IMR-90 (cell line): ENCODE results near the gene KRT80. TPM values are rescaled to one million over a fixed set of nuclear protein-coding genes. Genes with fewer than 3 reads are reported as not detected.

Source experiments
- ATAC-seq: fragments of 200-7000 bp; cut with Tn5 transposase; 2 replicates; pipeline ENCODE4 v1.9.1; 2020; ENCODE audit warnings: low read depth, mild to moderate bottlenecking, moderate library complexity
- BruUV-seq: library from RNA; stranded (reverse); fragments of 400-500 nt; replicated peaks from 2 replicates; lab custom pipeline; 2021; lab: Mats Ljungman, UMichigan
- CTCF ChIA-PET: fragments of 300-600 bp; formaldehyde crosslinking; extraction: SDS; loops from one replicate; lab custom pipeline; 2021; ENCODE audit warnings: antibody characterized with exemption; lab: Yijun Ruan, JAX
- POLR2A ChIA-PET: fragments of 300-600 bp; sonication (Branson Sonifier 250); formaldehyde crosslinking; loops from one replicate; lab custom pipeline; 2022; ENCODE audit warnings: antibody characterized with exemption; ENCODE audit not compliant: unreplicated experiment; lab: Charles Lee
- DNase-seq: peaks from one replicate; pipeline ENCODE4 v3.0.0; 2013
- H2AFZ ChIP-seq: replicated peaks from 2 replicates; pipeline ENCODE3; 2013; ENCODE audit warnings: low read length, mild to moderate bottlenecking; ENCODE audit not compliant: poor library complexity
- H2AK5ac ChIP-seq: 2 replicates; pipeline ENCODE4 v1.6.1; 2013; ENCODE audit warnings: low read depth, low read length, inconsistent platforms
- H2AK9ac ChIP-seq: replicated peaks from 2 replicates; pipeline ENCODE3; 2013; ENCODE audit warnings: mild to moderate bottlenecking, low read depth, low read length, moderate library complexity; ENCODE audit not compliant: poor library complexity
- H2BK120ac ChIP-seq: 2 replicates; pipeline ENCODE4 v1.6.1; 2013; ENCODE audit warnings: low read depth, low read length, inconsistent platforms
- H2BK15ac ChIP-seq: 3 replicates; pipeline ENCODE4 v1.6.1; 2013; ENCODE audit warnings: low read depth, low read length, inconsistent platforms
- H2BK20ac ChIP-seq: 2 replicates; pipeline ENCODE4 v1.6.1; 2013; ENCODE audit warnings: low read depth, mild to moderate bottlenecking, inconsistent platforms, low read length, moderate library complexity
- H2BK5ac ChIP-seq: 2 replicates; pipeline ENCODE4 v1.6.1; 2013; ENCODE audit warnings: mild to moderate bottlenecking, low read depth, low read length, inconsistent platforms; ENCODE audit not compliant: poor library complexity, severe bottlenecking
- H3K14ac ChIP-seq: replicated peaks from 2 replicates; pipeline ENCODE4 v1.6.1; 2013; ENCODE audit warnings: low read depth, low read length, inconsistent platforms
- H3K18ac ChIP-seq: 2 replicates; pipeline ENCODE4 v1.6.1; 2013; ENCODE audit warnings: low read depth, low read length, control low read depth
- H3K23ac ChIP-seq: 2 replicates; pipeline ENCODE4 v1.6.1; 2013; ENCODE audit warnings: low read depth, low read length, inconsistent platforms
- H3K27ac ChIP-seq: 2 replicates; pipeline ENCODE4 v1.5.1; 2013; ENCODE audit warnings: mild to moderate bottlenecking, control low read depth, low read length; ENCODE audit not compliant: insufficient read depth
- H3K27me3 ChIP-seq: 2 replicates; pipeline ENCODE4 v1.6.1; 2013; ENCODE audit warnings: low read length; ENCODE audit not compliant: control insufficient read depth, insufficient read depth
- H3K36me3 ChIP-seq: 2 replicates; pipeline ENCODE4 v1.6.1; 2013; ENCODE audit warnings: low read length, mixed read lengths; ENCODE audit not compliant: control insufficient read depth, insufficient read depth
- H3K4ac ChIP-seq: 2 replicates; pipeline ENCODE4 v1.6.1; 2013; ENCODE audit warnings: low read depth, low read length, inconsistent platforms
- H3K4me1 ChIP-seq: 2 replicates; pipeline ENCODE4 v1.6.1; 2013; ENCODE audit warnings: low read length, mixed read lengths; ENCODE audit not compliant: control insufficient read depth, insufficient read depth
- H3K4me2 ChIP-seq: 2 replicates; pipeline ENCODE4 v1.6.1; 2013; ENCODE audit warnings: low read depth, mild to moderate bottlenecking, control low read depth, low read length, moderate library complexity
- H3K4me3 ChIP-seq: 2 replicates; pipeline ENCODE4 v1.5.1; 2013; ENCODE audit warnings: low read depth, mild to moderate bottlenecking, control low read depth, low read length, moderate library complexity; ENCODE audit not compliant: insufficient read depth
- H3K56ac ChIP-seq: 2 replicates; pipeline ENCODE4 v1.6.1; 2013; ENCODE audit warnings: low read length, inconsistent platforms; ENCODE audit not compliant: insufficient read depth; ENCODE audit errors: extremely low read depth
- H3K79me1 ChIP-seq, 2 experiments: 2 replicates each; pipeline ENCODE4 v1.6.1; 2013; ENCODE audit warnings: low read length in 2 of 2, inconsistent platforms in 1 of 2, low read depth in 1 of 2
- H3K9ac ChIP-seq: 2 replicates; pipeline ENCODE4 v1.6.1; 2013; ENCODE audit warnings: low read depth, low read length, control low read depth
- H3K9me1 ChIP-seq: 2 replicates; pipeline ENCODE4 v1.6.1; 2013; ENCODE audit warnings: low read length, inconsistent platforms; ENCODE audit not compliant: insufficient read depth
- H3K9me3 ChIP-seq: 2 replicates; pipeline ENCODE4 v1.6.1; 2013; ENCODE audit warnings: low read length; ENCODE audit not compliant: control insufficient read depth, insufficient read depth
- H4K20me1 ChIP-seq: 2 replicates; pipeline ENCODE4 v1.6.1; 2013; ENCODE audit warnings: low read length, inconsistent platforms; ENCODE audit not compliant: insufficient read depth
- H4K5ac ChIP-seq: 2 replicates; pipeline ENCODE4 v1.6.1; 2013; ENCODE audit warnings: mild to moderate bottlenecking, low read depth, low read length, control low read depth
- H4K8ac ChIP-seq, 2 experiments: 2 replicates each; pipeline ENCODE4 v1.6.1; 2013; ENCODE audit warnings: low read depth in 2 of 2, low read length in 2 of 2, control low read depth in 1 of 2, inconsistent platforms in 1 of 2
- H4K91ac ChIP-seq: 2 replicates; pipeline ENCODE4 v1.6.1; 2013; ENCODE audit warnings: low read depth, low read length, inconsistent platforms; ENCODE audit not compliant: insufficient read depth
- BHLHE40 ChIP-seq: fragments of 150-350 bp; IDR thresholded peaks from 2 replicates; pipeline ENCODE4 v1.6.1; 2016; ENCODE audit warnings: mild to moderate bottlenecking, low read depth, low read length
- CEBPB ChIP-seq: IDR thresholded peaks from 2 replicates; pipeline ENCODE4 v1.6.1; 2012; ENCODE audit warnings: low read depth, low read length, improper control_type of control experiment
- CHD1 ChIP-seq: IDR thresholded peaks from 2 replicates; pipeline ENCODE4 v1.6.1; 2012; ENCODE audit warnings: low read depth, low read length, improper control_type of control experiment
- CTCF ChIP-seq: conservative IDR thresholded peaks from 2 replicates; pipeline ENCODE4 v1.5.1; 2012; ENCODE audit warnings: mild to moderate bottlenecking, low read depth, low read length, improper control_type of control experiment
- ELK1 ChIP-seq: fragments of 150-350 bp; IDR thresholded peaks from 2 replicates; pipeline ENCODE4 v1.6.1; 2016; ENCODE audit warnings: low read depth, mild to moderate bottlenecking, low read length, moderate library complexity, borderline replicate concordance
- FOS ChIP-seq: fragments of 150-350 bp; IDR thresholded peaks from 2 replicates; pipeline ENCODE4 v1.6.1; 2016; ENCODE audit warnings: low read depth, low read length
- MAFK ChIP-seq: IDR thresholded peaks from 2 replicates; pipeline ENCODE4 v1.6.1; 2012; ENCODE audit warnings: low read depth, low read length, improper control_type of control experiment
- MAZ ChIP-seq: IDR thresholded peaks from 2 replicates; pipeline ENCODE4 v1.6.1; 2012; ENCODE audit warnings: low read depth, mild to moderate bottlenecking, low read length, improper control_type of control experiment, moderate library complexity, borderline replicate concordance
- MXI1 ChIP-seq: IDR thresholded peaks from 2 replicates; pipeline ENCODE4 v1.6.1; 2012; ENCODE audit warnings: low read depth, mild to moderate bottlenecking, low read length, moderate library complexity, borderline replicate concordance
- NFE2L2 ChIP-seq: fragments of 150-350 bp; IDR thresholded peaks from 2 replicates; pipeline ENCODE4 v1.6.1; 2016; ENCODE audit warnings: low read depth, mild to moderate bottlenecking, low read length
- POLR2A ChIP-seq: IDR thresholded peaks from 2 replicates; pipeline ENCODE4 v1.6.1; 2012; ENCODE audit warnings: mild to moderate bottlenecking, low read depth, low read length
- RAD21 ChIP-seq: IDR thresholded peaks from 2 replicates; pipeline ENCODE4 v1.6.1; 2012; ENCODE audit warnings: low read length, improper control_type of control experiment
- RCOR1 ChIP-seq: IDR thresholded peaks from 2 replicates; pipeline ENCODE4 v1.6.1; 2012; ENCODE audit warnings: mild to moderate bottlenecking, low read length, improper control_type of control experiment; ENCODE audit not compliant: insufficient replicate concordance
- RFX5 ChIP-seq: IDR thresholded peaks from 2 replicates; pipeline ENCODE4 v1.8.0; 2012; ENCODE audit warnings: low read depth, mild to moderate bottlenecking, low read length, moderate library complexity
- SMC3 ChIP-seq: fragments of 150-350 bp; IDR thresholded peaks from 2 replicates; pipeline ENCODE4 v1.6.1; 2016; ENCODE audit warnings: low read depth, mild to moderate bottlenecking, antibody characterized with exemption, low read length, moderate library complexity
- USF2 ChIP-seq: fragments of 150-350 bp; IDR thresholded peaks from 2 replicates; pipeline ENCODE4 v1.6.1; 2017; ENCODE audit warnings: mild to moderate bottlenecking, antibody characterized with exemption, low read length, low read depth
- WGBS, 2 experiments: methylation state at CpG; one replicate each; pipeline versions ENCODE4 v1.1.5 to v1.1.7; 2013; ENCODE audit warnings: missing lambda C conversion rate in 2 of 2; ENCODE audit not compliant: insufficient read length in 1 of 2; ENCODE audit errors: extremely low coverage in 2 of 2; 5-methylcytosine and 5-hydroxymethylcytosine counted together
- dilution Hi-C: fragments of 300-500 bp; cut with HindIII; formaldehyde crosslinking; loops from one replicate; pipeline ENCODE4 v1.14.3; 2018; ENCODE audit warnings: low sequenced_read_pairs; ENCODE audit not compliant: unreplicated experiment
- in situ Hi-C: fragments of 300-500 bp; cut with MboI; formaldehyde crosslinking; loops from 3 replicates; pipeline ENCODE4 v1.14.3; 2019; ENCODE audit warnings: low sequenced_read_pairs, inconsistent platforms, mixed read lengths
- intact Hi-C: fragments of 100-400 bp; cut with micrococcal nuclease; formaldehyde crosslinking; loops from 2 replicates; pipeline ENCODE4 v1.10.0; 2022
- polyA plus RNA-seq, 3 experiments: library from polyadenylated mRNA; depleted of rRNA; stranded (reverse); fragments of >200 nt; gene quantifications; 2 replicates each; pipeline ENCODE4 v1.2.3, GENCODE V29; 2012; ENCODE audit warnings: low replicate concordance in 1 of 3
- total RNA-seq: library from RNA; depleted of rRNA; stranded (reverse); fragments of >200 nt; gene quantifications from 2 replicates; pipeline ENCODE4 v1.2.3, GENCODE V29; 2012

Gene KRT80
- total and polyA plus RNA-seq, 2 of the 4 experiments (the other 2 are of a cell fraction) = 0.54 to 3.4 TPM

GRCh38 chr12:52125476-52125900 lies 66.3 kb downstream of the KRT80 start:
- no peak overlapping the region for H3K23ac ChIP-seq
- H2BK120ac ChIP-seq = no peak overlapping the region
- no peak overlapping the region for H3K18ac ChIP-seq
- no peaks in the 10 kb centered on the region for H4K20me1 ChIP-seq
- no peak overlapping the region for H4K91ac ChIP-seq
- H2BK15ac ChIP-seq = no peak overlapping the region
- no peak for DNase-seq
- H3K4me1 ChIP-seq = no peaks in the 10 kb centered on the region
- H3K4me2 ChIP-seq = no peak overlapping the region
- no peak overlapping the region for H2BK5ac ChIP-seq
- no peak overlapping the region for H3K9ac ChIP-seq
- H2AFZ ChIP-seq = no peak overlapping the region
- no peak overlapping the region for H3K4me3 ChIP-seq
- no peak overlapping the region for H3K56ac ChIP-seq
- WGBS, 2 experiments = 81% methylated on average over 2 of the region's 6 CpGs; no CpG with 5 or more reads in 1 of the 2 experiments
- ATAC-seq = no peak
- no peak overlapping the region for H4K8ac ChIP-seq
- no peak overlapping the region for H3K27ac ChIP-seq
- H3K27me3 ChIP-seq = peaks cover 5% of the 10 kb centered on the region; the same call in 1 of the 2 replicates
- H3K79me1 ChIP-seq = no peaks in the 10 kb centered on the region
- no peak overlapping the region for H2BK20ac ChIP-seq
- H3K9me1 ChIP-seq = no peaks in the 10 kb centered on the region; the same call in 1 of the 2 replicates
- no peak overlapping the region for H2AK9ac ChIP-seq
- no peak overlapping the region for H3K4ac ChIP-seq
- no peaks in the 10 kb centered on the region for H3K9me3 ChIP-seq
- TF ChIP-seq CEBPB (no peak), RAD21 (no peak), MAZ (no peak), CHD1 (no peak), USF2 (no peak), NFE2L2 (no peak), BHLHE40 (no peak), RCOR1 (no peak), SMC3 (no peak), RFX5 (no peak), CTCF (no peak), POLR2A (no peak), ELK1 (no peak), MAFK (no peak), MXI1 (no peak), FOS (no peak)
- CTCF ChIA-PET = interaction anchor here (0.9 to 3.1 kb wide), 4 partner anchors 18 to 122 kb away, joined by 3 to 17 read pairs (median 9); no protein-coding TSS in a partner anchor
- no peaks in the 10 kb centered on the region for H3K36me3 ChIP-seq
- POLR2A ChIA-PET = no interaction called here
- no peak overlapping the region for H2AK5ac ChIP-seq
- H4K5ac ChIP-seq = no peak overlapping the region
- dilution Hi-C loops (no loop called here), in situ Hi-C loops (no loop called here), intact Hi-C loops (no loop called here)
- BruUV-seq = no TSS peak
- H3K14ac ChIP-seq = no peak overlapping the region
